Activated CD8-positive, alpha-beta T cell treated with anti-CD3 and anti-CD28 coated beads, Interleukin-2, amount 10 ng/mL, durations not matched to agents 7 days and 5 days (primary cell): Measurements from ENCODE around the gene STAC2. TPM values are rescaled to one million over a fixed set of nuclear protein-coding genes. Genes with fewer than 3 reads are reported as not detected.

Experiments used
- ATAC-seq: fragments of 150-1000 bp; cut with Tn5 transposase; one replicate; pipeline ENCODE4 v1.10.0; 2021; ENCODE audit warnings: moderate library complexity
- CTCF ChIA-PET: fragments of 350-600 bp; sonication (Branson Sonifier 250); formaldehyde crosslinking; loops from one replicate; lab custom pipeline; 2021; ENCODE audit warnings: antibody characterized with exemption; lab: Charles Lee
- POLR2A ChIA-PET: fragments of 350-600 bp; sonication (Branson Sonifier 250); formaldehyde crosslinking; loops from one replicate; lab custom pipeline; 2021; ENCODE audit warnings: antibody characterized with exemption; lab: Charles Lee
- DNase-seq: peaks from one replicate; pipeline ENCODE4 v3.0.0-alpha.2; 2020
- H3K27ac Mint-ChIP-seq: one replicate; pipeline ENCODE4 v1.8.0; 2021; ENCODE audit warnings: mild to moderate bottlenecking, mixed read lengths
- H3K27me3 Mint-ChIP-seq: one replicate; pipeline ENCODE4 v1.8.0; 2021; ENCODE audit warnings: low read depth, mixed read lengths
- H3K36me3 Mint-ChIP-seq: one replicate; pipeline ENCODE4 v1.8.0; 2021; ENCODE audit warnings: low read depth, mixed read lengths
- H3K4me1 Mint-ChIP-seq: one replicate; pipeline ENCODE4 v1.8.0; 2021; ENCODE audit warnings: low read depth, mixed read lengths
- H3K4me3 Mint-ChIP-seq: one replicate; pipeline ENCODE4 v1.8.0; 2021; ENCODE audit warnings: mild to moderate bottlenecking, mixed read lengths
- H3K9me3 Mint-ChIP-seq: one replicate; pipeline ENCODE4 v1.8.0; 2022; ENCODE audit warnings: mixed read lengths; ENCODE audit not compliant: insufficient read depth
- total RNA-seq, 2 experiments: library from RNA; stranded (reverse); gene quantifications; one replicate each; pipeline ENCODE4 v1.2.3, GENCODE V29; 2021

STAC2 gene
- total RNA-seq, 2 experiments from 2014 or later: not detected

DNA sequence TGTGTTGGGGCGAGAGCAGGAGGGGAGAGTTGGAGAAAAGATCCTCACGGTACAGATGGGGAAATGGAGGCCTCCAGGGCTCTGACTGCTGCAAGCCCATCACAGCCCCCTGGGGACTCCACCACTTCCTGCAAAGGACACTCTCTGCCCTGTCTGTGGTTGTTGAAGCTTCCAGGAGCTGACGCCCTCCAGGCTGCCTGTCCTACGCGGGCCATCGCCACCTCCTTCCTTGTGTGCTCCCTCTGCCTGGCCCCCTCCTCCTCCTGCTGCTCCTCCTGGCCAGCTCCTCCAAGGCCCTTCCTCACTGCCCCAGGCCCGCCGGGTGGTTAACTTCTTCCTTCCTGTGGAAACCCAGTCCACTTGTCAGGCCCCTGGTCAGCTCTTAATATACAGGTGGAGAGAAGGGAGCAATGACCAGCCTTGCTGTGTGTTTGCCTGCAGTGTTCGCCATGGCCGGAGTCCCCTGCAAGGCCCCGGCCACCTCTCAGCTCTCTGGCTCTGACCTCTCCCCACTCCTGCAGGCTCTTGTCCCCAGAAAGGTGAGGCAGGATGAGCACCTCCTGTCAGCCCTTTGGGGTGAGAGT, 18.4 kb upstream of the STAC2 start:
- Mint-ChIP-seq H3K27ac (no peak overlapping the region), H3K4me3 (no peak overlapping the region), H3K36me3 (no peaks in the 10 kb centered on the region), H3K27me3 (no peaks in the 10 kb centered on the region), H3K4me1 (peaks cover 23% of the 10 kb centered on the region), H3K9me3 (no peaks in the 10 kb centered on the region)
- peak; percentile 42 for DNase-seq
- POLR2A ChIA-PET: interaction anchor here (0.8 to 1.7 kb wide), 4 partner anchors 8 to 261 kb away, joined by 3 to 8 read pairs (median 6); partner anchors contain the start of gene RPL19
- no peak for ATAC-seq
- CTCF ChIA-PET: interaction anchor here (0.7 to 7.3 kb wide), 48 partner anchors 10 to 686 kb away, joined by 3 to 137 read pairs (median 4); partner anchors contain the start of genes ARL5C, MED1, PLXDC1 and RPL19

DNA sequence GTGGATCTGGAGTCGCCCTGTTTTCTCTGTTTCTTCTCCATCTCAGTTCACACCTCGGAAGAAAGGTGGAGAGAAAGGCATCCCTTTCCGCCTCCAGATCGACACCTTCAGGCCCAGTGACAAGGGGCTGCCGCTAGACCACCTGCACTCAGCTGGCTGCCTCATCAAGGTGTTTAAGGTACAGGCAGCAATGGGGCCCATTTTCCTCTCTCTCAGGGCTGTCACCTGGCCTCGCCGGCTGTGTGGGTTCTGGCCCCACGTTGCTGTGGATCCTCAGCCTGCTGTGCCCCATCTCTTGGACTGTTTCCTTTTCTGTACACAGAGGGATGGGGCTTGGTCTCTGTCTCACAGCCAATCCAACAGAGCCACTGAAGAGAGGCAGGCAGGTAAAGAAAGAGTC, 17.4 kb upstream of the STAC2 start:
- peaks cover 31% of the 10 kb centered on the region for H3K4me1 Mint-ChIP-seq
- no peaks in the 10 kb centered on the region for H3K27me3 Mint-ChIP-seq
- DNase-seq: no peak
- H3K36me3 Mint-ChIP-seq: no peaks in the 10 kb centered on the region
- ChIA-PET CTCF (interaction anchor here (1.8 to 4.0 kb wide), 4 partner anchors 36 to 379 kb away, joined by 5 to 137 read pairs (median 32); partner anchors contain the start of gene ARL5C), POLR2A (no interaction called here)
- H3K4me3 Mint-ChIP-seq: no peak overlapping the region
- H3K27ac Mint-ChIP-seq: no peak overlapping the region
- no peaks in the 10 kb centered on the region for H3K9me3 Mint-ChIP-seq
- no peak for ATAC-seq

DNA sequence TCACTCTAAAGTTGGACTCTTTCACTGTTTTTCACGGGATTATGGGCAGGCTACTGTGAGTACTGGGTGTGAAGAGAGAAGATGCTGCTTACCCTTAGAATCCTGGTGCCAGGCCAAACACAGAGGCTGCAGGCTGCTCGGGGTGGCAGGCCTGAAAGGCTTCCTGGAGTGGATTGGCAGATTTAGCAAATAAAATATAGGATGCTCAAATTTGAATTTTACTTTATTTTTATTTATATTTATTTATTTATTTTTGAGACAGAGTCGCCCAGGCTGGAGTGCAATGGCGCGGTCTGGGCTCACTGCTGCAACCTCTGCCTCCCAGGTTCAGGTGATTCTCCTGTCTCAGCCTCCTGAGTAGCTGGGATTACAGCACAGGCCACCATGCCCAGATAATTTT, 14.9 kb upstream of the STAC2 start:
- Mint-ChIP-seq H3K4me1 (peaks cover 36% of the 10 kb centered on the region), H3K4me3 (no peak overlapping the region), H3K36me3 (no peaks in the 10 kb centered on the region), H3K27me3 (no peaks in the 10 kb centered on the region), H3K9me3 (no peaks in the 10 kb centered on the region), H3K27ac (no peak overlapping the region)
- DNase-seq (no peak), ATAC-seq (no peak)
- ChIA-PET CTCF (interaction anchor here (1.3 to 8.4 kb wide), 5 partner anchors 8 to 33 kb away, joined by 3 to 187 read pairs (median 6); no protein-coding TSS in a partner anchor), POLR2A (interaction anchor here (0.8 kb wide), 1 partner anchor 34 kb away, joined by 4 read pairs; no protein-coding TSS in a partner anchor)

DNA sequence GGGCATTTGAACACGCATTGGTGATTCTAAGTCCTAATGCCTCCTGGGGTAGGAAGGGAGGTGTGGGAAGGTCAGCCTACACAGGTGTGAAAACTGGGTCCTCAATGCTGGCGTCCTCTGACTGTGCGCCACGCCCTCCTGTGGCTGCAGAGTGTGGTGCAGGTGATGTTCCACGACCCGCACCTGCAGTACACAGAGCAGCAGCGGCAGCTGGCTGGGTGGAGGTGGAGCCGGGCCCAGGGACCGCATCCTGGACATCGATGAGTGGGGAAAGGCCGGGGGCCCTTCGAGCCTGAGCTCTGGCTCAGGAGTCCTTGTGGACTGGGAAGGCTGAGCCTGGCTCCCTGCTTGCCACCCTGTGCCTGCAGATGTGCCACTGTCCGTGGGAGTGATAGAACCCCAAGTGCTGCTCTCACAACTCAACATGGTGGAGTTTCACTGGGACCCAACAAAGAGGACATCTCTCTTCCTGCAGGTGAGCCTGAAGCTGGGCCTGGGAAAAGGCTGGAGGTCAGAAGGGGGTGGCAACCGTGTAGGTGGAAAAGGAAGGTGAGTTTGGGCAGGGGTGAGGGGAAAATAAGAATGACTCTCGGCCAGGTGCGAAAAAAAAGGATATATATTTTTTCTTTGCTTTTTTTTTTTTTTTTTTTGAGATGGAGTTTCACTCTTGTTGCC, 14.0 kb upstream of the STAC2 start:
- DNase-seq: peak; percentile 77
- H3K36me3 Mint-ChIP-seq: no peaks in the 10 kb centered on the region
- H3K4me1 Mint-ChIP-seq: peaks cover 36% of the 10 kb centered on the region
- H3K9me3 Mint-ChIP-seq: no peaks in the 10 kb centered on the region
- CTCF ChIA-PET: interaction anchor here (0.7 to 8.4 kb wide), 11 partner anchors 9 to 256 kb away, joined by 3 to 187 read pairs (median 5); partner anchors contain the start of gene RPL19
- no peaks in the 10 kb centered on the region for H3K27me3 Mint-ChIP-seq
- no peak overlapping the region for H3K4me3 Mint-ChIP-seq
- ATAC-seq: peak; percentile 64
- peak overlapping the region; percentile 54 for H3K27ac Mint-ChIP-seq
- POLR2A ChIA-PET: interaction anchor here (2.7 kb wide), 1 partner anchor 40 kb away, joined by 13 read pairs; the partner anchor contains the start of gene RPL19

DNA sequence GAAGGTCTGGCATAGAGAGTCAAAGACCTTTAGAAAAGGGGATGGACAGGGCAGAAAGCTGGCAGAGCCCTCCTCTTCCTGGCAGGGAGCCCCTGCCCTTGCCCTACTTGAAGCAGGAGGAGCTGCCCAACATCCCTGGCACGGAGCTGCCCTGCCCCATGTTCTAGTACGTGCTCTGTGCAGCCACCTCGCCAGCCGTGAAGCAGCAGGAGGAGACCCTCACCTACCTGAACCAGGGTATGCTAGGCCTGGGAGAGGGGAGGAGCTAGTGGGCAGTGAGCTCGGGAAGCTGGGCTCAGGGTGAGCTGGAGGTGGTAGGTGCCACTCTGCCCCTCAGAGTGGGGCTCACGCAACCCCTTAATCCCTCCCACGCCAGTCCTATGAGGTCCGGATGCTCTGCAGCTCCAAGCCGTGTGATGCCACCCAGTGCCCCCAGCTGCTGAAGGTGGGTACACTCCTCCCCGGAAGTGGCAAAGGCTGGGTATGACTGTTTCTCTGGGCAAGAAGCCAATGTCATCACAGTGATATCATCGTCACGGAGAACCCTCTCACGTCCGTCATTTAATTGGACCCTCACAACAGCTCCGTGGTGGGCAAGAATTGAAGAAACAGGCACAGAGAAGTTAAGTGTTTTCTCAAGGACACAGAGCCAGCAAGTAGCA, 12.7 kb upstream of the STAC2 start:
- H3K27ac Mint-ChIP-seq: peak overlapping the region; percentile 51
- H3K27me3 Mint-ChIP-seq: no peaks in the 10 kb centered on the region
- CTCF ChIA-PET: interaction anchor here (0.6 to 8.4 kb wide), 19 partner anchors 8 to 315 kb away, joined by 3 to 187 read pairs (median 4); partner anchors contain the start of gene RPL19
- no peak overlapping the region for H3K4me3 Mint-ChIP-seq
- POLR2A ChIA-PET: interaction anchor here (0.7 to 2.7 kb wide), 5 partner anchors 21 to 223 kb away, joined by 3 to 13 read pairs (median 3); partner anchors contain the start of gene RPL19
- peak; percentile 64 for ATAC-seq
- H3K9me3 Mint-ChIP-seq: no peaks in the 10 kb centered on the region
- peak; percentile 74 for DNase-seq
- peaks cover 24% of the 10 kb centered on the region for H3K4me1 Mint-ChIP-seq
- H3K36me3 Mint-ChIP-seq: no peaks in the 10 kb centered on the region

DNA sequence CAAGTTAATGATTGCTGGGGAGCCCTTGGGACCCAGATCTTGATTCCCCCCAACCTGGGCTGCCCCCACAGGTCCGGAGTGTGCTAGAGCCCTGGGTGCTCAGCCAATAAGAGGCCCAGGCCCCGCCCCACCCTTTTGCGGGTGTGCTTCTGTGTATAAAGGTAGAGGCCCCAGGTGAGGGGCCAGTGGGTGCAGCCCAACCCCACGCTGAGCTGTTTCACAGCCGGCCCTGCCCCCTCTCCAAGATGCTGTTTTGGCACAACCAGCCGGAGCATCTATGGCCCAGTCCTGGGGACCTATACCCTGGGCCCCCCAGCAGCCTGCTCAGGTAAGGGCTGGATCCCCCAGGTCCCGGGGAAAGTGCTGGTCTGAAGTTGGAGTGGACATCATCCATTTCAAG, 11.8 kb upstream of the STAC2 start:
- ChIA-PET POLR2A (interaction anchor here (0.7 to 2.7 kb wide), 3 partner anchors 20 to 38 kb away, joined by 3 to 13 read pairs (median 3); partner anchors contain the start of gene RPL19), CTCF (interaction anchor here (1.1 to 8.4 kb wide), 16 partner anchors 9 to 266 kb away, joined by 3 to 187 read pairs (median 8); partner anchors contain the start of genes CDK12 and RPL19)
- Mint-ChIP-seq H3K27ac (no peak overlapping the region), H3K4me3 (no peak overlapping the region), H3K4me1 (peaks cover 23% of the 10 kb centered on the region), H3K36me3 (no peaks in the 10 kb centered on the region), H3K9me3 (no peaks in the 10 kb centered on the region), H3K27me3 (no peaks in the 10 kb centered on the region)
- ATAC-seq (no peak), DNase-seq (no peak)

DNA sequence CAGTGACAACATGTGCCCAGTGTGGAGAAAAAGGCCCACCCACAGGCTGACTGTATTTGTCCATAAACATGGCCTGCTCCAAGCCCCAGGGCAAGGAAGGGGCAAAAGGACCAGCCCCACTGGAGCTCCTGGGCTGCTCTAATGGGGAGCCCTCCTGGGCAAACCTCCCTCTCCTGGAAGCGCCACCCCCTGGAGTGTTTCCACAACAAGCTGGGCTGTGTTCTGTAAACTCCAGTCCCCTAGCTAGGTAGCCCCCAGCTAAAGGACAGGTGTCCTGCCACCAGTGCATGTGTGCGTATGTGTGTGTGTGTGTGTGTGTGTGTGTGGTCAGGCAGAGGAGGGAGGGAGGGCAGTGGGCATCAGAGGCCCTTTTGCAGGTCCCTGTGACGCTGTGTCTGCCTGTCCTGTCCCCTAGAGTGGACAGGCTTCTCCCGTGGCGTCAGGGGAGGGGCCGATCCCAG, 11.3 kb upstream of the STAC2 start:
- ChIA-PET CTCF (interaction anchor here (1.1 to 8.4 kb wide), 16 partner anchors 10 to 253 kb away, joined by 3 to 187 read pairs (median 10); partner anchors contain the start of genes CDK12, RPL19 and STAC2), POLR2A (interaction anchor here (1.1 to 1.3 kb wide), 2 partner anchors 8 to 30 kb away, joined by 4 to 6 read pairs; no protein-coding TSS in a partner anchor)
- peak overlapping the region; percentile 9 for H3K27ac Mint-ChIP-seq
- DNase-seq: no peak
- H3K36me3 Mint-ChIP-seq: no peaks in the 10 kb centered on the region
- H3K9me3 Mint-ChIP-seq: no peaks in the 10 kb centered on the region
- H3K4me1 Mint-ChIP-seq: peaks cover 27% of the 10 kb centered on the region
- H3K27me3 Mint-ChIP-seq: peaks cover 3% of the 10 kb centered on the region
- no peak overlapping the region for H3K4me3 Mint-ChIP-seq
- ATAC-seq: no peak

DNA sequence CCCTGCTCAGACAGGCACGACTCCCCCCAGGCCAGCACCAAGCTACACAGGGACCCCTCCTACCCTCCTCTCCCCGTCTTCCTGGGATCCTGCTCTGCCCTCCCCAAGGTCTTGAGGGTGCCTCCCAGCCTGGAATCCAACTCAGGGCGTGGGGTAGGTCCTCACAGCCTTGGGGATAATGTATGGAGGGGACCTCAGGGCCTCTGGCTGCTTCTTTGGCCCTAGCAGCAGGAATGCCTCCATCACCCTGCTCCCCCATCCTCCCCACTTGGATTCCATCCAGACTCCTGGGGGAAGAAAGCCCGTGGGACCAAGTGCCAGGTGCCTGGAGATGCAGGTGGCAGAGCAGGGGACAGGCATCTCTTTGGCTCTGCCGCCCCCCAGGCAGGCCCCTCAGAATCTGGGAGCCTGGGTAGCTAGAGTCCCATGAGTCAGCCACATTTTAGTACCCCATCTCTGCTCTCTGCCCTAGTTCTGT, 10.7 kb upstream of the STAC2 start:
- ChIA-PET CTCF (interaction anchor here (0.6 to 8.4 kb wide), 23 partner anchors 9 to 1981 kb away, joined by 3 to 187 read pairs (median 7); partner anchors contain the start of genes CDK12, RPL19 and STAC2), POLR2A (interaction anchor here (0.6 to 1.6 kb wide), 4 partner anchors 8 to 366 kb away, joined by 3 to 6 read pairs (median 4); no protein-coding TSS in a partner anchor)
- Mint-ChIP-seq H3K4me1 (peaks cover 32% of the 10 kb centered on the region), H3K27ac (no peak overlapping the region), H3K27me3 (peaks cover 3% of the 10 kb centered on the region), H3K4me3 (no peak overlapping the region), H3K36me3 (no peaks in the 10 kb centered on the region), H3K9me3 (no peaks in the 10 kb centered on the region)
- ATAC-seq (no peak), DNase-seq (no peak)

DNA sequence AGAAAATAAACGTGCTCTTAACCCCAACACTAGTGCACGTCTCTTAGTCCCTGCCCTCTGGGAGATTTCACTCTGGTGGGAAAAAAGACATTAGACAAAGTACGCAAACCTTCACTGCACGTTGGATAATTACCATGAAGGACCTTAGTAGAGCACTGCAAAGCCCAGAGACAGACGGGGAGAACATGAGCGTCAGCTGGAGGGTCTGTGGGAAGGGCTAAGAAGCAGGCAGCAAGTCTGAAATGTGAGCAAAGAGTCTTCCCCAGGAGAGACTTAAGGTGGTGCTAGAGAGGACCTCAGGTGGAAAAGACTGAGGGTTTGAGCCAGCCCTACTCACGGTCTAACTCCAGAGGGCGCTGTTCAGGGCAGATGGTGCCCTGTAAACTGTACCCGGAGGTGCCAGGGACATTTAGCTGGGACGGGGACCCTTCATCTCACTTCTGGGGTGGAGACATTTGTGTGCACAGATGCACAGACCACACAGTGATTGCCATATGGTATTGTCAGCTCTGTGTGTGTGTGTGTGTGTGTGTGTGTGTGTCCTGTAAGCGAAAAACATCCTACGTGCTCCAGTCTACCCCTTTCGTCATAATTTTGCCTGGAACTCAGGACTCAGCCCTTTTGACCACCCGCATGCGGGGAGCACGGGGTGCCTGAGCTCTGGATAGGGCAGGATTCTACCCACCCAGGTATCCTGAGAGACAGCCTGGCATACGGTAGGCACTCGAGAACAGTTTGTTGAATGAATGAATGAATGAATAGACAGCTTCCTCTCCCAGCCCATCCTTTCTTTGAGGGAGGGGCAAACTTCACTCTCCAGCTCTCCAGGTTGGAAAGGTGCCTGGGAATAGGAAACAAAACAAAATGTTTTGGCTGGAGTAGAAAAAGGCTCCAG, 10.1 kb upstream of the STAC2 start:
- POLR2A ChIA-PET: interaction anchor here (0.6 to 1.6 kb wide), 5 partner anchors 9 to 367 kb away, joined by 3 to 6 read pairs (median 3); partner anchors contain the start of gene RPL19
- no peaks in the 10 kb centered on the region for H3K9me3 Mint-ChIP-seq
- ATAC-seq: peak; percentile 70
- H3K4me3 Mint-ChIP-seq: no peak overlapping the region
- CTCF ChIA-PET: interaction anchor here (0.6 to 8.4 kb wide), 32 partner anchors 9 to 1980 kb away, joined by 3 to 187 read pairs (median 4); partner anchors contain the start of genes CDK12, RPL19 and STAC2
- peak; percentile 76 for DNase-seq
- peaks cover 33% of the 10 kb centered on the region for H3K4me1 Mint-ChIP-seq
- no peaks in the 10 kb centered on the region for H3K36me3 Mint-ChIP-seq
- H3K27ac Mint-ChIP-seq: no peak overlapping the region
- H3K27me3 Mint-ChIP-seq: peaks cover 3% of the 10 kb centered on the region
